ENCODE data around the gene GRHL1.

GRHL1 gene

DNA sequence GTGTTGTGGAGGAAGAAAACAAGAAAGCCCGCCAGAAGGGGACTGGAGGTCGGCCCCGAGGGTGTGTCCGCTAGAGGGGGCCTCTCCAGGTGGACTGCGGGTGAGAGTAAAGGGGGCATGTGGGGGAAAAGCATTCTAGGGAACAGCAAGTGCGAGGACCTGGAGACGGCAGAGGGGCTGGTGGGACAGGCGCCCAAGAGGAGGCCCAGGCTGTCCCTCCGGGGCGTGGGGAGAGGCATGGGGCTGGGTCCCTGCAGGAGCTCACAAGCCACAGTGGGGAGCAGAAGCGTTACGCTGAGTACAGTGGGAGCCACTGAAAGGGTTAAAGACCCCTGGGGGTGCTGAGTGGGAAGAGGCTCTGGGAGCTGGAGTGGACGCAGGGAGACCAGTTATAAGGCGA lies 90.2 kb downstream of the GRHL1 start:
- H3K27ac ChIP-seq (ENCODE audit: low read depth, low read length): peak overlapping the region; percentile 97
- H3K4me1 ChIP-seq (ENCODE audit: control insufficient read depth, insufficient read depth, low read length): peaks cover 37% of the 10 kb centered on the region
- H3K4me3 ChIP-seq (ENCODE audit: low read length): no peak overlapping the region
- no peaks in the 10 kb centered on the region for H3K27me3 ChIP-seq (ENCODE audit: control insufficient read depth, insufficient read depth, low read length)
- H3K9ac ChIP-seq (ENCODE audit: low read length): no peak overlapping the region
- peaks cover 5% of the 10 kb centered on the region for H3K36me3 ChIP-seq (ENCODE audit: control insufficient read depth, insufficient read depth, low read length)

- H3K4me1 ChIP-seq (ENCODE audit: control insufficient read depth, insufficient read depth, low read length): peaks cover 34% of the 10 kb centered on the region
- H3K9ac ChIP-seq (ENCODE audit: low read length): peak overlapping the region; percentile 77
- peak overlapping the region; percentile 80 for H3K4me3 ChIP-seq (ENCODE audit: low read length)
- H3K27me3 ChIP-seq (ENCODE audit: control insufficient read depth, insufficient read depth, low read length): no peaks in the 10 kb centered on the region
- H3K36me3 ChIP-seq (ENCODE audit: control insufficient read depth, insufficient read depth, low read length): peaks cover 5% of the 10 kb centered on the region
- peak overlapping the region; percentile 97 for H3K27ac ChIP-seq (ENCODE audit: low read depth, low read length)
Observed at GRCh38 chr2:10042301-10043161, 91.0 kb downstream of the GRHL1 start.

GRCh38 chr2:10043256-10043905 lies 91.9 kb downstream of the GRHL1 start, which contains the start of gene KLF11:
TSS of gene KLF11 (plus strand) at chr2:10043550. CDS start at chr2:10043717, 167 bp downstream.
- Histone ChIP-seq H3K36me3 (ENCODE audit: control insufficient read depth, insufficient read depth, low read length) (peaks cover 13% of the 10 kb centered on the region), H3K27ac (ENCODE audit: low read depth, low read length) (peak within 1 kb of the TSS; percentile 97), H3K9ac (ENCODE audit: low read length) (peak within 1 kb of the TSS; percentile 77), H3K4me3 (ENCODE audit: low read length) (peak within 1 kb of the TSS; percentile 80), H3K27me3 (ENCODE audit: control insufficient read depth, insufficient read depth, low read length) (no peaks in the 10 kb centered on the region), H3K4me1 (ENCODE audit: control insufficient read depth, insufficient read depth, low read length) (peaks cover 37% of the 10 kb centered on the region)

DNA sequence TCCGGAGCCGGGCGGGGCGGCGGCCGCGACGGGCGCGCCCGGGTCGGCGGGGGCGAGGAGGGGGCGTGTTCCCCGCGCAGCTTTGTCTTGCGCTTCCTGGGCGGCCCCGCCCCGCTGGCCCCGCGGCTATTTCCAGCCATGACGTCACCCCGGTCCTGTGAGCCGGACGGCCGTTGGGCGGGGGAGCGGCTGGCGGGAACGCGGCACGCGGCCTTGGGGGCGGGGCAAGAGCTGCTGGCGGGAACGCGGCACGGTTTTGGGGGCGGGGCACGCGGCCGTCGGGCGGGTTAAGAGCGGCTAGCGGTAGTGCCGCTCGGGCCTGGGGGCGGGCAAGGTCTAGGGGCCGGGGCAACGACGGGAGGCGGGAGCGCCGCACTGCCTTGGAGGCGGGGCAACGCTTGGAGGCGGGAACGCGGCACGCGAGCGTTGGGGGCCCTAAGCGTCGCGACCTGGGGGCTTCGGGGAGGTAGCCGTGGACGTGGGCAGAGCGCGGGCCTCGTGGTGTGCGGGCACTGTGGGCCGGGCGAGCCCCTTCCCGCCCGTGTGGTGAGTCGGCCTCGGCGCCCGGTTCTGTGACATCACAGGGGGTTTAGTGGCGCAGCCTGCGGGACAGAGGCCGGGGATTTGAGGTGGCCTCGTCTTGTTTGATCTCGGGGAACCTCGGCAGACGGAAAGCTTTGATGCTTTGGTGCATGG lies 92.6 kb downstream of the GRHL1 start:
- Histone ChIP-seq H3K27me3 (ENCODE audit: control insufficient read depth, insufficient read depth, low read length) (no peaks in the 10 kb centered on the region), H3K4me3 (ENCODE audit: low read length) (peak overlapping the region; percentile 71), H3K4me1 (ENCODE audit: control insufficient read depth, insufficient read depth, low read length) (peaks cover 33% of the 10 kb centered on the region), H3K36me3 (ENCODE audit: control insufficient read depth, insufficient read depth, low read length) (peaks cover 16% of the 10 kb centered on the region), H3K9ac (ENCODE audit: low read length) (peak overlapping the region; percentile 49), H3K27ac (ENCODE audit: low read depth, low read length) (peak overlapping the region; percentile 97)

GRCh38 chr2:10045561-10046355 lies 94.3 kb downstream of the GRHL1 start:
- H3K27ac ChIP-seq (ENCODE audit: low read depth, low read length): no peak overlapping the region
- peaks cover 18% of the 10 kb centered on the region for H3K4me1 ChIP-seq (ENCODE audit: control insufficient read depth, insufficient read depth, low read length)

GRCh38 chr2:10046931-10047330 lies 95.4 kb downstream of the GRHL1 start:
- Histone ChIP-seq H3K27me3 (ENCODE audit: control insufficient read depth, insufficient read depth, low read length) (no peaks in the 10 kb centered on the region), H3K9ac (ENCODE audit: low read length) (no peak overlapping the region), H3K4me1 (ENCODE audit: control insufficient read depth, insufficient read depth, low read length) (peaks cover 15% of the 10 kb centered on the region), H3K36me3 (ENCODE audit: control insufficient read depth, insufficient read depth, low read length) (peaks cover 21% of the 10 kb centered on the region), H3K4me3 (ENCODE audit: low read length) (no peak overlapping the region), H3K27ac (ENCODE audit: low read depth, low read length) (no peak overlapping the region)

More at GRCh38 chr2:10045561-10046355, 94.3 kb downstream of the GRHL1 start:
- Histone ChIP-seq H3K27me3 (ENCODE audit: control insufficient read depth, insufficient read depth, low read length) (no peaks in the 10 kb centered on the region), H3K9ac (ENCODE audit: low read length) (no peak overlapping the region), H3K36me3 (ENCODE audit: control insufficient read depth, insufficient read depth, low read length) (peaks cover 21% of the 10 kb centered on the region), H3K4me3 (ENCODE audit: low read length) (peak overlapping the region; percentile 13)

DNA sequence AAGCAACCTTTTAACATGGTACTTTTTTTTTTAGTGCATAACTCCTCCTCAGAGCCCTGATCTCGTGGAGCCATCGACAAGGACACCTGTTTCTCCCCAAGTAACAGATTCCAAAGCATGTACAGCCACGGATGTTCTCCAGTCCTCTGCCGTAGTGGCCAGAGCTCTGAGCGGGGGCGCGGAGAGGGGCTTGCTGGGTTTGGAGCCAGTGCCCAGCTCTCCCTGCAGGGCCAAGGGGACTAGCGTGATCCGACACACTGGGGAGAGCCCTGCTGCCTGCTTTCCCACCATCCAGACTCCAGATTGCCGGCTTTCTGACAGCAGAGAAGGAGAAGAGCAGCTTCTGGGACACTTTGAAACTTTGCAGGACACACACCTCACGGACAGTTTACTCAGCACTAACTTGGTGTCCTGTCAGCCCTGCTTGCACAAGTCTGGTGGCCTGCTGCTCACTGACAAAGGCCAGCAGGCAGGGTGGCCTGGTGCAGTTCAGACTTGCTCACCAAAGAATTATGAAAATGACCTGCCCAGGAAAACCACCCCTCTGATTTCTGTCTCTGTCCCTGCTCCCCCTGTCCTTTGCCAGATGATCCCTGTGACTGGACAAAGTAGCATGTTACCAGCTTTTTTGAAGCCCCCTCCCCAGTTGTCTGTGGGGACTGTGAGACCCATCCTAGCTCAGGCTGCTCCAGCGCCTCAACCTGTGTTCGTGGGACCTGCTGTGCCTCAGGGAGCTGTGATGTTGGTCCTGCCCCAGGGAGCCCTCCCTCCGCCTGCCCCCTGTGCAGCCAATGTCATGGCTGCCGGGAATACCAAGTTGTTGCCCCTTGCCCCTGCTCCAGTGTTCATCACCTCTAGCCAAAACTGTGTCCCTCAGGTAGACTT lies 96.4 kb downstream of the GRHL1 start:
- peaks cover 12% of the 10 kb centered on the region for H3K4me1 ChIP-seq (ENCODE audit: control insufficient read depth, insufficient read depth, low read length)
- no peak overlapping the region for H3K9ac ChIP-seq (ENCODE audit: low read length)
- H3K4me3 ChIP-seq (ENCODE audit: low read length): no peak overlapping the region
- no peaks in the 10 kb centered on the region for H3K27me3 ChIP-seq (ENCODE audit: control insufficient read depth, insufficient read depth, low read length)
- H3K27ac ChIP-seq (ENCODE audit: low read depth, low read length): no peak overlapping the region
- H3K36me3 ChIP-seq (ENCODE audit: control insufficient read depth, insufficient read depth, low read length): peaks cover 21% of the 10 kb centered on the region

- Histone ChIP-seq H3K9ac (ENCODE audit: low read length) (no peak overlapping the region), H3K36me3 (ENCODE audit: control insufficient read depth, insufficient read depth, low read length) (peaks cover 26% of the 10 kb centered on the region), H3K27me3 (ENCODE audit: control insufficient read depth, insufficient read depth, low read length) (no peaks in the 10 kb centered on the region), H3K4me1 (ENCODE audit: control insufficient read depth, insufficient read depth, low read length) (peaks cover 16% of the 10 kb centered on the region), H3K4me3 (ENCODE audit: low read length) (no peak overlapping the region), H3K27ac (ENCODE audit: low read depth, low read length) (no peak overlapping the region)
Observed at GRCh38 chr2:10048501-10049171, 97.1 kb downstream of the GRHL1 start.

Data from rectal smooth muscle tissue (tissue), 1 donor.